K562 (cell line): ENCODE measurements around the gene CACNG1. TPM values are rescaled to one million over a fixed set of nuclear protein-coding genes. Genes with fewer than 3 reads are reported as not detected.

Experiments
- ATAC-seq: fragments of 200-7000 bp; cut with Tn5 transposase; 3 replicates; pipeline ENCODE4 v1.9.1; 2020; ENCODE audit warnings: moderate library complexity
- BruUV-seq: library from RNA; stranded (reverse); fragments of 400-500 nt; replicated peaks from 2 replicates; lab custom pipeline; 2021; lab: Mats Ljungman, UMichigan
- CTCF ChIA-PET: fragments of 300-600 bp; formaldehyde crosslinking; extraction: SDS; loops from one replicate; lab custom pipeline; 2021; ENCODE audit warnings: low intra/inter-chr PET ratio; lab: Yijun Ruan, JAX
- POLR2A ChIA-PET: fragments of 300-600, 350-650 bp; sonication (Branson Sonifier 250); formaldehyde crosslinking; extraction: SDS; loops from one replicate; lab custom pipeline; 2021; ENCODE audit warnings: antibody characterized with exemption, inconsistent platforms; lab: Yijun Ruan, JAX
- DNase-seq, 4 experiments: peaks; one replicate each; pipeline versions ENCODE4 v3.0.0 to v3.0.0-alpha.2; 2011 to 2018; ENCODE audit warnings: low spot score in 3 of 4, mixed read lengths in 3 of 4; ENCODE audit errors: extremely low read depth in 1 of 4
- FAIRE-seq: peaks from 2 replicates; lab custom pipeline; 2011; peaks lifted over from hg19 to GRCh38; lab: Jason Lieb, UNC
- H2AFZ ChIP-seq: 2 replicates; pipeline ENCODE4 v1.6.0; 2011; ENCODE audit warnings: low read depth, low read length, control low read depth, inconsistent platforms
- H3K27ac ChIP-seq: fragments of 200-600 bp; 3 replicates; pipeline ENCODE4 v1.8.0; 2011; ENCODE audit warnings: low read depth, mild to moderate bottlenecking, control low read depth, inconsistent platforms, low read length, moderate library complexity, mixed read lengths; ENCODE audit errors: extremely low read depth
- H3K27me3 ChIP-seq, 2 experiments: fragments of 300-600 bp in 1 of 2; 2 replicates in 1 of 2; 3 replicates in 1 of 2; pipeline versions ENCODE4 v1.6.0 to v1.8.0; 2011; ENCODE audit warnings: inconsistent platforms in 2 of 2, low read length in 2 of 2, mild to moderate bottlenecking in 1 of 2, mixed read lengths in 1 of 2, moderate library complexity in 1 of 2; ENCODE audit not compliant: control insufficient read depth in 2 of 2, insufficient read depth in 2 of 2
- H3K36me3 ChIP-seq: fragments of 300-600 bp; 3 replicates; pipeline ENCODE4 v1.8.0; 2011; ENCODE audit warnings: mild to moderate bottlenecking, low read length, inconsistent platforms; ENCODE audit not compliant: control insufficient read depth, insufficient read depth
- H3K4me1 ChIP-seq, 2 experiments: fragments of 200-600 bp in 1 of 2; replicated peaks in 1 of 2; 2 replicates in 1 of 2; 3 replicates in 1 of 2; pipeline versions ENCODE4 v1.5.1 to v1.8.0; 2011; ENCODE audit warnings: inconsistent platforms in 2 of 2, low read length in 2 of 2, mild to moderate bottlenecking in 1 of 2, mixed read lengths in 1 of 2, moderate library complexity in 1 of 2; ENCODE audit not compliant: control insufficient read depth in 2 of 2, insufficient read depth in 2 of 2
- H3K4me2 ChIP-seq: 2 replicates; pipeline ENCODE4 v1.6.1; 2011; ENCODE audit warnings: low read length, control low read depth, inconsistent platforms, mixed read lengths; ENCODE audit not compliant: insufficient read depth
- H3K4me3 ChIP-seq: fragments of 200-600 bp; sonication (generic), shearing (Covaris generic); 2 replicates; pipeline ENCODE4 v1.5.1; 2016; ENCODE audit warnings: control low read depth, inconsistent platforms
- H3K79me2 ChIP-seq: fragments of 200-600 bp; 3 replicates; pipeline ENCODE4 v1.8.0; 2011; ENCODE audit warnings: low read length, inconsistent platforms; ENCODE audit not compliant: control insufficient read depth, insufficient read depth
- H3K9ac ChIP-seq, 2 experiments: 2 replicates each; pipeline versions ENCODE4 v1.6.0 to v1.6.1; 2011; ENCODE audit warnings: low read depth in 2 of 2, low read length in 2 of 2, control low read depth in 1 of 2, inconsistent platforms in 1 of 2, mild to moderate bottlenecking in 1 of 2, mixed read lengths in 1 of 2; ENCODE audit not compliant: insufficient read depth in 1 of 2
- H3K9me1 ChIP-seq: one replicate; pipeline ENCODE4 v1.6.0; 2011; ENCODE audit warnings: inconsistent platforms, mild to moderate bottlenecking, low read length, moderate library complexity; ENCODE audit not compliant: control insufficient read depth, insufficient read depth
- H3K9me3 ChIP-seq: replicated peaks from 2 replicates; pipeline ENCODE4 v1.5.1; 2011; ENCODE audit warnings: low read depth, low read length, inconsistent platforms; ENCODE audit not compliant: control insufficient read depth, insufficient read depth
- H4K20me1 ChIP-seq: replicated peaks from 2 replicates; pipeline ENCODE4 v1.6.1; 2011; ENCODE audit warnings: low read length, inconsistent platforms, mixed read lengths; ENCODE audit not compliant: control insufficient read depth, insufficient read depth
- CC2D1A ChIP-seq: fragments of 450-650 bp; IDR thresholded peaks from 2 replicates; pipeline ENCODE4 v1.6.1; 2017; ENCODE audit warnings: mild to moderate bottlenecking
- FOXK2 ChIP-seq, 2 experiments: fragments of 450-650 bp; IDR thresholded peaks in 1 of 2; conservative IDR thresholded peaks in 1 of 2; 2 replicates each; pipeline ENCODE4 v1.6.1; 2016; ENCODE audit warnings: low read depth in 2 of 2, mild to moderate bottlenecking in 1 of 2
- MYBL2 ChIP-seq, 2 experiments: fragments of 450-650 bp in 1 of 2; sonication (generic) in 1 of 2; formaldehyde crosslinking in 1 of 2; IDR thresholded peaks; 2 replicates each; pipeline versions ENCODE4 v1.6.1 to v1.8.1; 2017 to 2022; ENCODE audit warnings: borderline replicate concordance in 1 of 2, inconsistent platforms in 1 of 2, low read depth in 1 of 2, mild to moderate bottlenecking in 1 of 2, missing genetic modification reagents in 1 of 2, moderate library complexity in 1 of 2
- PHF21A ChIP-seq: fragments of 450-650 bp; IDR thresholded peaks from 2 replicates; pipeline ENCODE4 v1.6.1; 2017; ENCODE audit warnings: low read depth, borderline replicate concordance
- PTBP1 ChIP-seq: fragments of 200-400 bp; formaldehyde crosslinking; IDR thresholded peaks from 2 replicates; pipeline ENCODE4 v1.6.1; 2017; ENCODE audit warnings: low read depth, low read length
- RBM25 ChIP-seq: fragments of 200-400 bp; formaldehyde crosslinking; IDR thresholded peaks from 2 replicates; pipeline ENCODE4 v1.6.1; 2018; ENCODE audit warnings: low read length, low read depth, moderate library complexity; ENCODE audit not compliant: severe bottlenecking
- ZBTB17 ChIP-seq: fragments of 450-650 bp; formaldehyde crosslinking; IDR thresholded peaks from 2 replicates; pipeline ENCODE4 v1.4.0; 2020; ENCODE audit warnings: mild to moderate bottlenecking
- ZNF23 ChIP-seq: fragments of 250-450 bp; sonication (Bioruptor Pico); IDR thresholded peaks from 2 replicates; pipeline ENCODE4 v1.4.0; 2020; ENCODE audit warnings: mild to moderate bottlenecking
- WGBS: fragments of 100-300 bp; shearing (Covaris generic); methylation state at CpG from one replicate; pipeline ENCODE4 v1.1.6; 2016; ENCODE audit warnings: low coverage, mixed read lengths; ENCODE audit not compliant: insufficient coverage; ENCODE audit errors: missing lambda C conversion rate; 5-methylcytosine and 5-hydroxymethylcytosine counted together
- in situ Hi-C: fragments of 300-500 bp; cut with MboI; formaldehyde crosslinking; loops from 4 replicates; pipeline ENCODE4 v1.15.0; 2018; ENCODE audit warnings: inconsistent platforms, mixed read lengths
- intact Hi-C: fragments of 100-400 bp; cut with micrococcal nuclease; formaldehyde crosslinking; loops from 2 replicates; pipeline ENCODE4 v1.14.2; 2022
- polyA plus RNA-seq, 8 experiments: library from polyadenylated mRNA; depleted of rRNA in 4 of 8; stranded (reverse) in 5 of 8; unstranded in 3 of 8; fragments of >200 nt; fragmentation: Nextera tagmentation in 2 of 8; fragmentation: Illumina TruSeq in 1 of 8; extraction: Ambion mirVana in 2 of 8; extraction: Trizol in 1 of 8; gene quantifications; 2 replicates each; pipeline versions ENCODE4 v1.2.1 to v1.2.3, GENCODE V29; 2011 to 2014; ENCODE audit warnings: inconsistent platforms in 1 of 8, missing spikeins in 1 of 8
- total RNA-seq, 7 experiments: library from RNA; depleted of rRNA in 6 of 7; stranded (reverse); fragments of >200 nt in 6 of 7; fragmentation: Illumina TruSeq in 2 of 7; extraction: Trizol in 2 of 7; gene quantifications; 2 replicates each; pipeline versions ENCODE4 v1.2.1 to v1.2.3, GENCODE V29; 2011 to 2021; ENCODE audit warnings: low replicate concordance in 1 of 7

Gene CACNG1
- total and polyA plus RNA-seq, 9 of the 15 experiments (the other 6 are each of a cell fraction or from before 2014, with no cell fraction given): not detected

DNA sequence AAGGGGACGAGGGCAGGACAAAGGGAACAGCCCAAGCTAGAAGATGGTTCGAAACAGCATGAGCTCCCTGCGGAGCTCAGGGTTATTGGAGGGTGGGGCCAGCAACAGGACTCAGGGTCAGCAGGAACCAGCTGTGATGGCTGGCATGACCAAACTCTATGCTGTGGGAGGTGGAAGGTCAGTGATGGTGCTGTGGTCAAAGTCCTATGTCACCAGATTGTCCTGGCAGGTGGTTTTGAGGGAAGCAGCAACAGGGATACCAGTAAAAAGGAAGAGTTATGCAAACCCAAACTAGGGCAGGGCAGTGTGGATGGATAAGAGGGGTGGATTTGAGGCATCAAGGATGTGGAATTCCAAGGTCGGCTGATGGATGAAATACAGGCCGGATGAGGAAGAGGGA, 47.4 kb upstream of the CACNG1 start (continued):
- no peak for TF ChIP-seq CC2D1A
- TF ChIP-seq FOXK2 (conservative IDR thresholded peaks at IDR 0.05 in 1 of 2, IDR thresholded peaks at IDR 0.05 in 1 of 2; ENCODE audit: low read depth in 2 of 2): no peak
- TF ChIP-seq MYBL2 (IDR thresholded peaks at IDR 0.05; ENCODE audit: low read depth): no peak
- TF ChIP-seq MYBL2 (CRISPR knock-in tag; IDR thresholded peaks at IDR 0.05; ENCODE audit: borderline replicate concordance): no peak
- TF ChIP-seq PHF21A: no peak

- peaks cover 11 to 45% of the 10 kb centered on the region in 2 experiments; a peak in 3 of 5 replicates for H3K27me3 ChIP-seq
- H3K4me3 ChIP-seq: no peak overlapping the region
- no peak overlapping the region for H3K4me2 ChIP-seq
- H3K9me1 ChIP-seq: no peaks in the 10 kb centered on the region
- ATAC-seq (no peak), DNase-seq (peak in 2 of 4 experiments; percentile 31 to 36), FAIRE-seq (no peak)
- ChIA-PET POLR2A (interaction anchor here (0.6 kb wide), 1 partner anchor 71 kb away, joined by 4 read pairs; no protein-coding TSS in a partner anchor), CTCF (no interaction called here)
- no peaks in the 10 kb centered on the region for H3K36me3 ChIP-seq
- no TSS peak for BruUV-seq
- WGBS: 4% methylated on average over 2 of the region's 2 CpGs
- no peaks in the 10 kb centered on the region for H3K79me2 ChIP-seq
- no peak overlapping the region for H3K27ac ChIP-seq
- no peaks in the 10 kb centered on the region for H4K20me1 ChIP-seq
- intact Hi-C loops: no loop called here
- in situ Hi-C loops: no loop called here
- no peaks in the 10 kb centered on the region for H3K4me1 ChIP-seq
- H2AFZ ChIP-seq: no peak overlapping the region
- no peaks in the 10 kb centered on the region for H3K9me3 ChIP-seq
- H3K9ac ChIP-seq: no peak overlapping the region
- peak; percentile 50 for TF ChIP-seq RBM25
- no peak for TF ChIP-seq PTBP1
- TF ChIP-seq ZBTB17: peak; percentile 67; the same call in 1 of the 2 replicates
- peak; percentile 58; the same call in 1 of the 2 replicates for TF ChIP-seq ZNF23
Measured at GRCh38 chr17:67003231-67003630, 41.1 kb upstream of the CACNG1 start.
